ENCODE measurements around the gene STAG1. TPM values are rescaled to one million over a fixed set of nuclear protein-coding genes. Genes with fewer than 3 reads are reported as not detected.
A peak's percentile ranks its signal among the peaks of the same experiment; 100 is the strongest.
"Not testable (repeated sequence)": the region's sequence is repeated elsewhere in the genome, so short reads cannot be mapped to it uniquely, and the experiment has no call there.

STAG1 gene
- total and polyA plus RNA-seq, 8 donors, result 29.6 to 52.7 (median 44.1) TPM

DNA sequence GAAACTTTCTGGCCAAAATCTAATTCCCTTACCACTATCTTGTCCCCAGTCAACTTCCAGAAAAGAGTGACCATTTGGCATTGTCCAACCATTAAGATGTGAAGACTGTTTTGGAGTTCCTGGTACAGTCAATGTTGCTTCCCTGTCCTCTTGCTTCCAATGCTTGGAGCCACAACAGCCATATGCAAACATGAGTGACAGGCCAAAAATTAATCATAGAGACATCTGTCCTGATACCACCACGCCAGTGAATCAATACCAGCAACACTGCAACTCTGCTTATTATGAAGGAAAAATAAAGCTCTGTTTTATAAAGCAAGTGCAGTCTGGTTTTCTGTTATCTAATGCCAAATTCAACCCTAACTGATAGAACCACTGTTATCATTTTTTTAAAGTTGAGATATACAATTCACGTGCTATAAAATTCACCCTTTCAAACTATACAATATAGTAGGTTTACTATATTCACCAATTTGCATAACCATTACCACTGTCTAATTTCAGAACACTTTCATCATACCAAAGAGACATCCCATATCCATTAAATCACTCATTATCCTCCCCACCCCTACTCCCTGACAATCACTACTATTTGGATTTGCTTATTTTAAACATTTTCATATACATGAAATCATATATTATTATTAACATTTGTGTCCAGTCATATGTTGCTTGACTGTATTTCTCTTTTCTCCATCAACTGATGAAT lies 76.9 kb downstream of the STAG1 start:
- Histone ChIP-seq H3K36me3 (no peaks in the 10 kb centered on the region), H3K27me3 (no peaks in the 10 kb centered on the region), H3K27ac (no peak overlapping the region), H3K4me3 (no peak overlapping the region), H3K9me3 (no peaks in the 10 kb centered on the region), H3K4me1 (peaks cover 0 to 17% of the 10 kb centered on the region in 2 donors)
- ATAC-seq (no peak), DNase-seq (no peak)
- intact Hi-C loops (cut with DNase I), result no loop called here
- TF ChIP-seq, protein P1, sequence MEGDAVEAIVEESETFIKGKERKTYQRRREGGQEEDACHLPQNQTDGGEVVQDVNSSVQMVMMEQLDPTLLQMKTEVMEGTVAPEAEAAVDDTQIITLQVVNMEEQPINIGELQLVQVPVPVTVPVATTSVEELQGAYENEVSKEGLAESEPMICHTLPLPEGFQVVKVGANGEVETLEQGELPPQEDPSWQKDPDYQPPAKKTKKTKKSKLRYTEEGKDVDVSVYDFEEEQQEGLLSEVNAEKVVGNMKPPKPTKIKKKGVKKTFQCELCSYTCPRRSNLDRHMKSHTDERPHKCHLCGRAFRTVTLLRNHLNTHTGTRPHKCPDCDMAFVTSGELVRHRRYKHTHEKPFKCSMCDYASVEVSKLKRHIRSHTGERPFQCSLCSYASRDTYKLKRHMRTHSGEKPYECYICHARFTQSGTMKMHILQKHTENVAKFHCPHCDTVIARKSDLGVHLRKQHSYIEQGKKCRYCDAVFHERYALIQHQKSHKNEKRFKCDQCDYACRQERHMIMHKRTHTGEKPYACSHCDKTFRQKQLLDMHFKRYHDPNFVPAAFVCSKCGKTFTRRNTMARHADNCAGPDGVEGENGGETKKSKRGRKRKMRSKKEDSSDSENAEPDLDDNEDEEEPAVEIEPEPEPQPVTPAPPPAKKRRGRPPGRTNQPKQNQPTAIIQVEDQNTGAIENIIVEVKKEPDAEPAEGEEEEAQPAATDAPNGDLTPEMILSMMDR (IDR thresholded peaks at IDR 0.05), result no peak

GRCh38 chr3:136672457-136672856 lies 79.7 kb downstream of the STAG1 start:
- DNase-seq (no peak), ATAC-seq (peak; percentile 66)
- Histone ChIP-seq H3K9me3 (no peaks in the 10 kb centered on the region), H3K36me3 (no peaks in the 10 kb centered on the region), H3K4me1 (peaks cover 0 to 17% of the 10 kb centered on the region in 2 donors), H3K4me3 (no peak overlapping the region), H3K27me3 (no peaks in the 10 kb centered on the region), H3K27ac (no peak overlapping the region)
- TF ChIP-seq, protein P1 (IDR thresholded peaks at IDR 0.05), result no peak
- intact Hi-C loops (cut with DNase I), result no loop called here

DNA sequence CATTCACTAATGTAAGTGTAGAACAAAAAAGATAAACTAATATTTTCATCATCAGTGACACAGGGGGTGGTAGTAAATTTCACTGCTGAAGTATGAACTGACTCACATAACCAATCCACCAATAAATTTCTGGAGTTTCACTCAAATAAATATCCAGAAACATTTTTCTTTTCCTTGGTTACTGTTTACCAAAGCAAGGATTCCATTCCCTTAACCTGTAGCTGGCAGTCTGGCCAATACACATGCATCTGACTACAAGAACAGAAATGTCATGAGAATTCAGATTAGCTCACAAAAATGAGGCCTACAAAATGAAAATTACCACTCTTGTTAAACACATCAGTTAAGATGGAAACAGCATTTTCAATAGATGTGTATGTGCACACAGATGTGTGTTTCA lies 80.3 kb downstream of the STAG1 start:
- no peak overlapping the region for H3K4me3 ChIP-seq
- ATAC-seq (no peak), DNase-seq (no peak)
- TF ChIP-seq, protein P1 (IDR thresholded peaks at IDR 0.05), result no peak
- no peaks in the 10 kb centered on the region for H3K9me3 ChIP-seq
- H3K36me3 ChIP-seq, result no peaks in the 10 kb centered on the region
- peaks cover 0 to 17% of the 10 kb centered on the region in 2 donors for H3K4me1 ChIP-seq
- intact Hi-C loops (cut with DNase I), result no loop called here
- H3K27ac ChIP-seq, result no peak overlapping the region
- no peaks in the 10 kb centered on the region for H3K27me3 ChIP-seq

GRCh38 chr3:136670166-136670565 lies 82.0 kb downstream of the STAG1 start:
- Histone ChIP-seq H3K36me3 (no peaks in the 10 kb centered on the region), H3K4me1 (peaks cover 0 to 13% of the 10 kb centered on the region in 2 donors), H3K4me3 (no peak overlapping the region), H3K27ac (no peak overlapping the region), H3K27me3 (no peaks in the 10 kb centered on the region), H3K9me3 (no peaks in the 10 kb centered on the region)
- DNase-seq, result no peak
- TF ChIP-seq, protein P1 (IDR thresholded peaks at IDR 0.05), result no peak
- no peak for ATAC-seq
- intact Hi-C loops (cut with DNase I), result no loop called here

- Histone ChIP-seq H3K27me3 (no peaks in the 10 kb centered on the region), H3K4me3 (no peak overlapping the region), H3K27ac (no peak overlapping the region), H3K4me1 (peaks cover 0 to under 1% of the 10 kb centered on the region in 2 donors), H3K36me3 (no peaks in the 10 kb centered on the region), H3K9me3 (no peaks in the 10 kb centered on the region)
- intact Hi-C loops (cut with DNase I), result no loop called here
- no peak for ATAC-seq
- no peak for DNase-seq
- TF ChIP-seq, protein P1 (IDR thresholded peaks at IDR 0.05), result no peak
Measured at GRCh38 chr3:136667081-136667480, 85.1 kb downstream of the STAG1 start.

- DNase-seq; H3K9me3 ChIP-seq; intact Hi-C loops (cut with DNase I); H3K27me3 ChIP-seq; H3K27ac ChIP-seq; H3K4me3 ChIP-seq; H3K36me3 ChIP-seq; H3K4me1 ChIP-seq; ATAC-seq: not testable (repeated sequence)
Measured at GRCh38 chr3:136666301-136666700, 85.9 kb downstream of the STAG1 start.
